Adipocyte (in vitro differentiated cells): ENCODE data around the gene COBLL1.

Experiments
- DNase-seq: peaks from one replicate; pipeline ENCODE4 v3.0.0-alpha.2; 2015; ENCODE audit warnings: low read depth
- H3K27me3 ChIP-seq: replicated peaks from 2 replicates; pipeline ENCODE4 v1.7.0; 2013; ENCODE audit warnings: mild to moderate bottlenecking, low read length, moderate library complexity; ENCODE audit not compliant: control insufficient read depth, insufficient read depth
- H3K36me3 ChIP-seq: 2 replicates; pipeline ENCODE4 v1.7.0; 2013; ENCODE audit warnings: low read length, mild to moderate bottlenecking, moderate library complexity; ENCODE audit not compliant: control insufficient read depth, insufficient read depth, severe bottlenecking
- H3K4me1 ChIP-seq: 2 replicates; pipeline ENCODE4 v1.7.0; 2013; ENCODE audit warnings: mild to moderate bottlenecking, low read length, moderate library complexity; ENCODE audit not compliant: control insufficient read depth, insufficient read depth
- H3K4me3 ChIP-seq: 2 replicates; pipeline ENCODE4 v1.7.0; 2013; ENCODE audit warnings: mild to moderate bottlenecking, low read length, moderate library complexity
- H3K9ac ChIP-seq: 2 replicates; pipeline ENCODE4 v1.7.0; 2013; ENCODE audit warnings: mild to moderate bottlenecking, low read length, moderate library complexity
- H3K9me3 ChIP-seq: 2 replicates; pipeline ENCODE4 v1.7.0; 2013; ENCODE audit warnings: mild to moderate bottlenecking, low read length, moderate library complexity; ENCODE audit not compliant: control insufficient read depth

The COBLL1 gene, protein sequence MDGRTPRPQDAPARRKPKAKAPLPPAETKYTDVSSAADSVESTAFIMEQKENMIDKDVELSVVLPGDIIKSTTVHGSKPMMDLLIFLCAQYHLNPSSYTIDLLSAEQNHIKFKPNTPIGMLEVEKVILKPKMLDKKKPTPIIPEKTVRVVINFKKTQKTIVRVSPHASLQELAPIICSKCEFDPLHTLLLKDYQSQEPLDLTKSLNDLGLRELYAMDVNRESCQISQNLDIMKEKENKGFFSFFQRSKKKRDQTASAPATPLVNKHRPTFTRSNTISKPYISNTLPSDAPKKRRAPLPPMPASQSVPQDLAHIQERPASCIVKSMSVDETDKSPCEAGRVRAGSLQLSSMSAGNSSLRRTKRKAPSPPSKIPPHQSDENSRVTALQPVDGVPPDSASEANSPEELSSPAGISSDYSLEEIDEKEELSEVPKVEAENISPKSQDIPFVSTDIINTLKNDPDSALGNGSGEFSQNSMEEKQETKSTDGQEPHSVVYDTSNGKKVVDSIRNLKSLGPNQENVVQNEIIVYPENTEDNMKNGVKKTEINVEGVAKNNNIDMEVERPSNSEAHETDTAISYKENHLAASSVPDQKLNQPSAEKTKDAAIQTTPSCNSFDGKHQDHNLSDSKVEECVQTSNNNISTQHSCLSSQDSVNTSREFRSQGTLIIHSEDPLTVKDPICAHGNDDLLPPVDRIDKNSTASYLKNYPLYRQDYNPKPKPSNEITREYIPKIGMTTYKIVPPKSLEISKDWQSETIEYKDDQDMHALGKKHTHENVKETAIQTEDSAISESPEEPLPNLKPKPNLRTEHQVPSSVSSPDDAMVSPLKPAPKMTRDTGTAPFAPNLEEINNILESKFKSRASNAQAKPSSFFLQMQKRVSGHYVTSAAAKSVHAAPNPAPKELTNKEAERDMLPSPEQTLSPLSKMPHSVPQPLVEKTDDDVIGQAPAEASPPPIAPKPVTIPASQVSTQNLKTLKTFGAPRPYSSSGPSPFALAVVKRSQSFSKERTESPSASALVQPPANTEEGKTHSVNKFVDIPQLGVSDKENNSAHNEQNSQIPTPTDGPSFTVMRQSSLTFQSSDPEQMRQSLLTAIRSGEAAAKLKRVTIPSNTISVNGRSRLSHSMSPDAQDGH

GRCh38 chr2:164841719-164842623 is at the start of gene COBLL1:
Gene COBLL1 (minus strand): TSS chr2:164841823. CDS start chr2:164841196, 627 bp downstream.
- peak; percentile 92 for DNase-seq
- Histone ChIP-seq H3K9me3 (no peaks in the 10 kb centered on the region), H3K27me3 (no peaks in the 10 kb centered on the region), H3K4me1 (peaks cover 44% of the 10 kb centered on the region), H3K9ac (peak within 1 kb of the TSS; percentile 96), H3K36me3 (no peaks in the 10 kb centered on the region), H3K4me3 (peak within 1 kb of the TSS; percentile 92)

GRCh38 chr2:164890544-164890943 is 48.9 kb upstream of the COBLL1 start:
- Histone ChIP-seq H3K4me1 (peaks cover 6% of the 10 kb centered on the region), H3K36me3 (no peaks in the 10 kb centered on the region), H3K4me3 (no peak overlapping the region), H3K9me3 (no peaks in the 10 kb centered on the region), H3K27me3 (no peaks in the 10 kb centered on the region), H3K9ac (no peak overlapping the region)
- DNase-seq: no peak

- Histone ChIP-seq H3K36me3 (no peaks in the 10 kb centered on the region), H3K9ac (no peak overlapping the region), H3K27me3 (no peaks in the 10 kb centered on the region), H3K9me3 (no peaks in the 10 kb centered on the region), H3K4me3 (no peak overlapping the region), H3K4me1 (peaks cover 6% of the 10 kb centered on the region)
- no peak for DNase-seq
These were observed 47.0 kb upstream of the COBLL1 start for GRCh38 chr2:164888592-164888991.

DNA sequence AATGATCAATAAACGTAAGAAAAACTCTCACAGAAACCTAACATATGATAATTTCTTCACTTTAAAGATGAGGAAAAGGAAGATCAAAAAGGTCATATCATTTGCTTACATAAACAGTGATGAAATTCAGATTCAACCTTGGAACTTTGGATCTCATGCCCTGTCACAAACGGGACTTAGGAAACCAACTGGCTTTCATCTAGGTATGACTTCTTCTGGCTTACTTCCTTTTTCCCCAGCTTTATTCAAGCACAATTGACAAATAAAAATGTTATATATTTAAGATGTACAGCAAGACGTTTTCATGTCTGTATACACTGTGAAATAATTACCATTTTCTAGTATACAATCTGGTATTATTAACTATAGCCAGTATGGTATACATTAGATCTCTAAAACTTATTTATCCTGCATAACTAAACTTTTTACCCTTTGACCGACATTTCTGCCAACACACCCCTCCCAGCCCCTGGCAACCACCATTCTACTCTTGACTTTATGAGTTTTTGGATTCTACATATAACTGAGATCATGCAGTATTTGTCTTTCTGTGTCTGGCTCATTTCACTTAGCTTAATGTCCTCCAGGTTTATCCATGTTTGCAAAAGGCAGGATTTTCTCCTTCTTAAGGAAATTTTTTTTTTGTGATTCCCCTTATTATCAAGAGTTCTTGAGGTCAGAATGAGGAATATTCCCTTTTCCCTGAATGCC is 46.0 kb upstream of the COBLL1 start:
- no peak for DNase-seq
- Histone ChIP-seq H3K9ac (no peak overlapping the region), H3K36me3 (no peaks in the 10 kb centered on the region), H3K27me3 (no peaks in the 10 kb centered on the region), H3K4me1 (peaks cover 7% of the 10 kb centered on the region), H3K4me3 (no peak overlapping the region), H3K9me3 (no peaks in the 10 kb centered on the region)

DNA sequence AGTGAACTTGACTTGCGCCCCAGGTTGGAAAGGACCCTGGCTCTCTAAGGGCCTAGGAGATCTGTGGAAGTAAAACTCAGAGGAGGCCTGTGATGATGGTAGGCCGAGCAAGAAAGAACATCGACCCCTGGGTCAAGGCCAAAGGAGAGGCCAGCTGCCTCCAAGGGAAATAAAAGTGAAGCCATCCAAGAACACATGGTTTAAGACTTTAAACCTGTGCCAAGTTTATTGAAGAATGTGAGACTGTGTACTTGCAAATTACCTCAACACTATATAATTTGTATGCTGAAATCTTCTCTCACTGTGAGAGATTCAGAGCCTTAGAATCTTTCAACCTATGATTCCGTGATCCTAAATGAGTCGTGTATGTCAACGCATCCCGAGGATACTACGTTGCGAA is 40.7 kb upstream of the COBLL1 start:
- peak overlapping the region; percentile 15 for H3K4me3 ChIP-seq
- no peaks in the 10 kb centered on the region for H3K36me3 ChIP-seq
- no peak overlapping the region for H3K9ac ChIP-seq
- no peaks in the 10 kb centered on the region for H3K9me3 ChIP-seq
- DNase-seq: peak; percentile 8
- H3K27me3 ChIP-seq: no peaks in the 10 kb centered on the region
- peaks cover 49% of the 10 kb centered on the region for H3K4me1 ChIP-seq

DNA sequence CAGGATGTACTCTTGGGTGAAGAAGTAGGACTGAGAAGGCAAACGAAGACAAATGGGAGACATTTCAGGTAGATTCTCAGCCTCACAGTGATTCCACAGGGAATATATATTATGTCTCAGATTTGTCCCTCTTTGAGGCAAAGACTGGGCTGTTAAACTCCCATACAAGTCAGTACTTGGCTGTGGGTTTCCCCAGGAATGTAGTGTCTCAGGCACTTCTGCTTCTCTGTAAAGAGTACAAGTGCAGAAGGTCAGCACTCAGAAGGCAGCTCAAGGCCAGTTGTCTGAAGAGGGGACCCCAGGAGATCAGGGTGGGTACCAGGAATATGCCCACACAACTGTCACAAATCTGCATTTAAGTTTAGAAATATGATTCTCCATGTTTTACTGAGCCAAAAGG is 39.9 kb upstream of the COBLL1 start:
- no peaks in the 10 kb centered on the region for H3K27me3 ChIP-seq

GRCh38 chr2:164879901-164880535 is 38.4 kb upstream of the COBLL1 start:
- no peak overlapping the region for H3K4me3 ChIP-seq
- H3K9ac ChIP-seq: peak overlapping the region; percentile 46
- no peak for DNase-seq
- no peaks in the 10 kb centered on the region for H3K9me3 ChIP-seq
- no peaks in the 10 kb centered on the region for H3K36me3 ChIP-seq
- peaks cover 61% of the 10 kb centered on the region for H3K4me1 ChIP-seq
- no peaks in the 10 kb centered on the region for H3K27me3 ChIP-seq

More for the DNA sequence above, 39.9 kb upstream of the COBLL1 start:
- H3K4me3 ChIP-seq: no peak overlapping the region
- peaks cover 54% of the 10 kb centered on the region for H3K4me1 ChIP-seq
- no peaks in the 10 kb centered on the region for H3K36me3 ChIP-seq
- H3K9ac ChIP-seq: no peak overlapping the region
- no peaks in the 10 kb centered on the region for H3K9me3 ChIP-seq
- DNase-seq: no peak

DNA sequence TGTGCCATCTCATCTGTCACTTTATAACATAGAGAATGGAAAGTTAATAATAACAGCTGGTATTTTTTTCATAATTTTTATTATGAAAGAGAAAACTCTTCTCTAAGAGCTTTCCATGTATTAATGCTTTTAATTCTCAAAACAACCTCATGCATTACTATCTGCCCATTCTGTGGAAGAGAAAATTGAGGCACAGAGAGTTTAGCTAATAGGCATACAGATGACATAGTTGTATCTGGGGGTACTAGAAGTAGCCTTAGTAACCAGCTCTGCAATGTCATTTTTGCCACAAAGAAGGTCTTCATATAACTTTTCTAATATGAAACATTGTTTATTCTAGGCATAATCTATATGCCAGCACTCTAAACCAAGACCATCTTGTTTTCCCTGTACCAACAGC is 36.3 kb upstream of the COBLL1 start:
- Histone ChIP-seq H3K36me3 (no peaks in the 10 kb centered on the region), H3K9ac (peak overlapping the region; percentile 61), H3K4me3 (no peak overlapping the region), H3K27me3 (no peaks in the 10 kb centered on the region), H3K4me1 (peaks cover 61% of the 10 kb centered on the region), H3K9me3 (no peaks in the 10 kb centered on the region)
- DNase-seq: no peak

- Histone ChIP-seq H3K9me3 (no peaks in the 10 kb centered on the region), H3K4me3 (no peak overlapping the region), H3K36me3 (no peaks in the 10 kb centered on the region), H3K9ac (no peak overlapping the region), H3K27me3 (no peaks in the 10 kb centered on the region), H3K4me1 (peaks cover 55% of the 10 kb centered on the region)
- DNase-seq: no peak
These were observed 35.5 kb upstream of the COBLL1 start for GRCh38 chr2:164877169-164877568.
